K562 (cell line): ENCODE results near the gene NUP205. TPM values are rescaled to one million over a fixed set of nuclear protein-coding genes. Genes with fewer than 3 reads are reported as not detected.
A peak's percentile ranks its signal among the peaks of the same experiment; 100 is the strongest.

Experiments used
- EGR1 ChIP-seq: fragments of 450-650 bp; conservative IDR thresholded peaks from 2 replicates; pipeline ENCODE4 v1.6.1; 2017; ENCODE audit warnings: mild to moderate bottlenecking
- EZH2 ChIP-seq: IDR thresholded peaks from 2 replicates; pipeline ENCODE4 v1.6.1; 2012; ENCODE audit warnings: low read depth, mild to moderate bottlenecking, inconsistent platforms, low read length, borderline replicate concordance
- KDM1A ChIP-seq, 2 experiments: fragments of 450-650 bp; IDR thresholded peaks; 2 replicates each; pipeline ENCODE4 v1.6.1; 2016; ENCODE audit warnings: mild to moderate bottlenecking in 2 of 2
- ZSCAN29 ChIP-seq: fragments of 450-650 bp; IDR thresholded peaks from 2 replicates; pipeline ENCODE4 v1.6.1; 2017
- polyA plus RNA-seq, 8 experiments: library from polyadenylated mRNA; depleted of rRNA in 4 of 8; stranded (reverse) in 5 of 8; unstranded in 3 of 8; fragments of >200 nt; fragmentation: Nextera tagmentation in 2 of 8; fragmentation: Illumina TruSeq in 1 of 8; extraction: Ambion mirVana in 2 of 8; extraction: Trizol in 1 of 8; gene quantifications; 2 replicates each; pipeline versions ENCODE4 v1.2.1 to v1.2.3, GENCODE V29; 2011 to 2014; ENCODE audit warnings: inconsistent platforms in 1 of 8, missing spikeins in 1 of 8
- total RNA-seq, 7 experiments: library from RNA; depleted of rRNA in 6 of 7; stranded (reverse); fragments of >200 nt in 6 of 7; fragmentation: Illumina TruSeq in 2 of 7; extraction: Trizol in 2 of 7; gene quantifications; 2 replicates each; pipeline versions ENCODE4 v1.2.1 to v1.2.3, GENCODE V29; 2011 to 2021; ENCODE audit warnings: low replicate concordance in 1 of 7
- TF ChIP-seq, protein P1 (sequence below): sonication (generic); formaldehyde crosslinking; IDR thresholded peaks from 2 replicates; pipeline ENCODE4 v1.8.0; 2022; ENCODE audit warnings: mild to moderate bottlenecking, missing genetic modification reagents
- TF ChIP-seq, protein P2 (sequence below): fragments of 250-450 bp; sonication (Bioruptor Pico); IDR thresholded peaks from 2 replicates; pipeline ENCODE4 v1.9.0; 2021; ENCODE audit warnings: mild to moderate bottlenecking, inconsistent platforms
- TF ChIP-seq, protein P3 (sequence below): IDR thresholded peaks from 3 replicates; pipeline ENCODE4 v1.6.1; 2011; ENCODE audit warnings: borderline replicate concordance, mild to moderate bottlenecking, moderate library complexity; ENCODE audit not compliant: insufficient read length; ENCODE audit errors: extremely low read depth

The NUP205 gene
- total and polyA plus RNA-seq, 9 of the 15 experiments (the other 6 are each of a cell fraction or from before 2014, with no cell fraction given) = 101 to 282 (median 193) TPM

DNA sequence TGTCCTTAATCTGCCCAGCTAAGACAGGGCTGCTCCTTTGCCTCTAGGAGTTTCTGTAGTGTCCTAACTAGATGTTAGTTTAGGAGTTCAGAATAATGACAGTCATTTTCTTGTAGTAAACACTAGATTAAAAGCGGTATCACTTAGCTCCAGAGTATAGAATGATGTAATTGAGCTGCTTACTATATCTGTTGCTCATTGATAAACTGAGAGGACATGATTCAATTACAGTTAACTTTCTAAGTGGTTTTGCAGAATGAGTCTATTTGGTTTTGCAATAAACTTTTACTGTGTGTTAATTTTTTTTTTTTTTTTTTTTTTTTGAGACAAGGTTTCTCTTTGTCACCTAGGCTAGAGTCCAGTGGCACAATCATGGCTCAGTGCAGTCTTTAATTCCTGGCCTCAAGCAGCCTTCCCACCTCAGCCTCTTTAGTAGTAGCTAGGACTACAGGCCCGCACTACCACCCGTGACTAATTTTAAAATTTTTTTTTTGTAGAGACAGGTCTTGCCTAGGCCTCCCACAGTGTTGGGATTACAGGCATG, 106.4 kb downstream of the NUP205 start (continued):
- TF ChIP-seq, protein P1, sequence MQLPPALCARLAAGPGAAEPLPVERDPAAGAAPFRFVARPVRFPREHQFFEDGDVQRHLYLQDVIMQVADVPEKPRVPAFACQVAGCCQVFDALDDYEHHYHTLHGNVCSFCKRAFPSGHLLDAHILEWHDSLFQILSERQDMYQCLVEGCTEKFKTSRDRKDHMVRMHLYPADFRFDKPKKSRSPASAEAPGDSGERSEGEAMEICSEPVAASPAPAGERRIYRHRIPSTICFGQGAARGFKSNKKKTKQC (CRISPR knock-in tag) = no peak
- peak; percentile 69 to 78; a peak in 3 of 4 replicates for TF ChIP-seq KDM1A (IDR thresholded peaks at IDR 0.05)
- TF ChIP-seq, protein P2, sequence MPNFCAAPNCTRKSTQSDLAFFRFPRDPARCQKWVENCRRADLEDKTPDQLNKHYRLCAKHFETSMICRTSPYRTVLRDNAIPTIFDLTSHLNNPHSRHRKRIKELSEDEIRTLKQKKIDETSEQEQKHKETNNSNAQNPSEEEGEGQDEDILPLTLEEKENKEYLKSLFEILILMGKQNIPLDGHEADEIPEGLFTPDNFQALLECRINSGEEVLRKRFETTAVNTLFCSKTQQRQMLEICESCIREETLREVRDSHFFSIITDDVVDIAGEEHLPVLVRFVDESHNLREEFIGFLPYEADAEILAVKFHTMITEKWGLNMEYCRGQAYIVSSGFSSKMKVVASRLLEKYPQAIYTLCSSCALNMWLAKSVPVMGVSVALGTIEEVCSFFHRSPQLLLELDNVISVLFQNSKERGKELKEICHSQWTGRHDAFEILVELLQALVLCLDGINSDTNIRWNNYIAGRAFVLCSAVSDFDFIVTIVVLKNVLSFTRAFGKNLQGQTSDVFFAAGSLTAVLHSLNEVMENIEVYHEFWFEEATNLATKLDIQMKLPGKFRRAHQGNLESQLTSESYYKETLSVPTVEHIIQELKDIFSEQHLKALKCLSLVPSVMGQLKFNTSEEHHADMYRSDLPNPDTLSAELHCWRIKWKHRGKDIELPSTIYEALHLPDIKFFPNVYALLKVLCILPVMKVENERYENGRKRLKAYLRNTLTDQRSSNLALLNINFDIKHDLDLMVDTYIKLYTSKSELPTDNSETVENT (CRISPR knock-in tag) = no peak
- TF ChIP-seq EGR1 = no peak
- no peak; the same call in 1 of the 2 replicates for TF ChIP-seq ZSCAN29
- no peak for TF ChIP-seq EZH2
- TF ChIP-seq, protein P3, sequence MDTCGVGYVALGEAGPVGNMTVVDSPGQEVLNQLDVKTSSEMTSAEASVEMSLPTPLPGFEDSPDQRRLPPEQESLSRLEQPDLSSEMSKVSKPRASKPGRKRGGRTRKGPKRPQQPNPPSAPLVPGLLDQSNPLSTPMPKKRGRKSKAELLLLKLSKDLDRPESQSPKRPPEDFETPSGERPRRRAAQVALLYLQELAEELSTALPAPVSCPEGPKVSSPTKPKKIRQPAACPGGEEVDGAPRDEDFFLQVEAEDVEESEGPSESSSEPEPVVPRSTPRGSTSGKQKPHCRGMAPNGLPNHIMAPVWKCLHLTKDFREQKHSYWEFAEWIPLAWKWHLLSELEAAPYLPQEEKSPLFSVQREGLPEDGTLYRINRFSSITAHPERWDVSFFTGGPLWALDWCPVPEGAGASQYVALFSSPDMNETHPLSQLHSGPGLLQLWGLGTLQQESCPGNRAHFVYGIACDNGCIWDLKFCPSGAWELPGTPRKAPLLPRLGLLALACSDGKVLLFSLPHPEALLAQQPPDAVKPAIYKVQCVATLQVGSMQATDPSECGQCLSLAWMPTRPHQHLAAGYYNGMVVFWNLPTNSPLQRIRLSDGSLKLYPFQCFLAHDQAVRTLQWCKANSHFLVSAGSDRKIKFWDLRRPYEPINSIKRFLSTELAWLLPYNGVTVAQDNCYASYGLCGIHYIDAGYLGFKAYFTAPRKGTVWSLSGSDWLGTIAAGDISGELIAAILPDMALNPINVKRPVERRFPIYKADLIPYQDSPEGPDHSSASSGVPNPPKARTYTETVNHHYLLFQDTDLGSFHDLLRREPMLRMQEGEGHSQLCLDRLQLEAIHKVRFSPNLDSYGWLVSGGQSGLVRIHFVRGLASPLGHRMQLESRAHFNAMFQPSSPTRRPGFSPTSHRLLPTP = no peak
